Mucosa of gallbladder (tissue), 1 donor: ENCODE measurements around the gene NKD2. TPM values are rescaled to one million over a fixed set of nuclear protein-coding genes. Genes with fewer than 3 reads are reported as not detected.
"Not testable (repeated sequence)": the region's sequence is repeated elsewhere in the genome, so short reads cannot be mapped to it uniquely, and the experiment has no call there.

Experiments
- DNase-seq: peaks from one replicate; pipeline ENCODE4 v3.0.0-alpha.2; 2020; ENCODE audit warnings: low spot score
- total RNA-seq: library from RNA; stranded (reverse); gene quantifications from one replicate; pipeline ENCODE4 v1.2.1, GENCODE V29; 2021
- donor health status: DM: no; HTN: no; CAD: no.

NKD2 gene
- total RNA-seq, 1 donor from 2014 or later = 7.6 TPM

GRCh38 chr5:1056611-1057484 lies 48.2 kb downstream of the NKD2 start:
- DNase-seq = no peak

- no peak for DNase-seq
Observed at GRCh38 chr5:1057485-1058082, 49.0 kb downstream of the NKD2 start.

GRCh38 chr5:1058083-1058945 lies 49.7 kb downstream of the NKD2 start:
- DNase-seq = no peak

GRCh38 chr5:1058988-1059883 lies 50.6 kb downstream of the NKD2 start:
- no peak for DNase-seq

GRCh38 chr5:1059884-1060263 lies 51.3 kb downstream of the NKD2 start:
- no peak for DNase-seq

- no peak for DNase-seq
Observed at GRCh38 chr5:1060535-1060981, 52.0 kb downstream of the NKD2 start.

GRCh38 chr5:1061292-1061691 lies 52.7 kb downstream of the NKD2 start:
- DNase-seq = not testable (repeated sequence)

GRCh38 chr5:1061916-1062315 lies 53.3 kb downstream of the NKD2 start:
- DNase-seq = no peak

- DNase-seq = no peak
Observed at GRCh38 chr5:1062761-1063568, 54.4 kb downstream of the NKD2 start.

- no peak for DNase-seq
Observed at GRCh38 chr5:1063661-1064382, 55.2 kb downstream of the NKD2 start.

GRCh38 chr5:1064383-1065142 lies 56.0 kb downstream of the NKD2 start:
- DNase-seq = no peak

- DNase-seq = no peak
Observed at GRCh38 chr5:1065143-1065750, 56.6 kb downstream of the NKD2 start.

- no peak for DNase-seq
Observed at GRCh38 chr5:1065891-1066650, 57.5 kb downstream of the NKD2 start.

GRCh38 chr5:1066676-1067075 lies 58.1 kb downstream of the NKD2 start:
- DNase-seq = no peak

- DNase-seq = no peak
Observed at GRCh38 chr5:1067141-1068121, 58.8 kb downstream of the NKD2 start.

- no peak for DNase-seq
Observed at GRCh38 chr5:1068204-1068894, 59.7 kb downstream of the NKD2 start.
